Stimulated activated CD8-positive, alpha-beta memory T cell treated with anti-CD3 and anti-CD28 coated beads, Interleukin-4, amount 100 ng/mL, for 48 hours (primary cell): ENCODE measurements around the gene EPHA3.

Source experiments
- DNase-seq: peaks from one replicate; pipeline ENCODE4 v3.0.0-alpha.2; 2020

The EPHA3 gene

GRCh38 chr3:89474333-89475130 is 367.1 kb downstream of the EPHA3 start:
- no peak for DNase-seq

DNA sequence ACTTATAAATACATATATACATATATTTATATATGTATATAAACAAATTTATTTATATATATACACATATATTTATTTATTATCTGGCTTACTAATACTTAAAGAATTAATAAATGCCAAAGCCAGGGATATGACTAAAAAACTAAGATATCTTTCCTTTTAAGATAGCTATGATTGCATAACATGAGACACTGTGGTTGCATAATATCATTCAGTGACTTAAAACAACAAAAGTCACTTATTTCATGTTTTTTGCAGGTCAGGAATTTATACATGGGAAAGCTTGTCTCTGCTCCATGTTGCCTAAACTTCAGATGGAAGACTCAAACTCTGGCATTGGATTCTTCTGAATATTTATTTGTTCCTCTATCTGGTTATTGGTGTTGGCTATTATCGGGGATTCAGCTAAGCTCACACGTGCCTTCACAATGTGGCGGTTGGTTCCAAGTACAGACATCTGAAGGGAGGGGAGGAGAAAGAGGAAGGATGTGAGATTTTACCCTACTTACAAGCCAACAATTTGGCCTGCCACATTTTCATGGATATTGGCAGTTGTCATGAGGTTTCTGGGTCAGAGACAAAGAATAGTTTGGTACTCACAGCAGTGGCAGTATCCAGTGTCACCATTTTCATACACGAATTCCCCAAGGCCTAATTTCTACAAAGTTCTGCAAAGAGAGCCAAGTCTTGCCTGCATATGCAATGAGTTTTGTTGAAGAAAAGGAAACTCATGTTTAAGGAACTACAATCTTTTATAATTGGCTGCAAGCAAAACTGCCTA is 381.6 kb downstream of the EPHA3 start:
- DNase-seq = no peak

DNA sequence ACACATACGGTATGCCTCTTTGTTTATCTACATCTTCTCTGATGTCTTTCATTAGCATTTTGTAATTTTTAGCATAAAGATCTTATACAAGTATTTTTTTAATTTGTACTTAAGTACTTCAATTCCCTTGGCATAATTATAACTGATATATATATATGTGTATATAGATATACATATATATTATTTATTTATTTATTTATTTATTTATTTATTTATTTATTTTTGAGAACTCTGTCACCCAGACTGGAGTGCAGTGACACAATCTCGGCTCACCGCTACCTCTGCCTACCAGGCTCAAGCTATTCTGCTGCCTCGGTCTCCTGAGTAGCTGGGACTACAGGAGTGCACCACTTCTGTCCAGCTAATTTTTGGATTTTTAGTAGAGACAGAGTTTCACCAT is 382.7 kb downstream of the EPHA3 start:
- DNase-seq = no peak

DNA sequence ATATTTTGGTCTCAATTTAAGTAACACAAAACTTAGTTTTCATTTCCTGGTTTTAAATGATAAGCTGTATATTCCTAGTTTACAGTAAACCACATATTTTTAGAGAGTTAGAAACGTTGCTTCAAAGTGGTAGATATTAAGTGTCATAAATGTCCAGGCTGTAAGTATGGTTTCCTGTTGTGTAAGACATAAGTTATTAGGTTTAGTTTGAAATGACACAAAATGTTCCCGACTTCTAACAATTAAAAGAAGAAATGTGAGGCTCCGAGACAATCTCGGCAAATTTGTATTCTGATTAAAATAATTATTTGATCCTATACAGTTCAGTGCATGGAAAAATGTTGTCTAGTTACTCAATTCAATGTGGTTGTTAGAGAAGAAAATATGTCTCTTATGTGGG is 387.3 kb downstream of the EPHA3 start:
- no peak for DNase-seq

GRCh38 chr3:89503891-89504391 is 396.5 kb downstream of the EPHA3 start:
- no peak for DNase-seq

DNA sequence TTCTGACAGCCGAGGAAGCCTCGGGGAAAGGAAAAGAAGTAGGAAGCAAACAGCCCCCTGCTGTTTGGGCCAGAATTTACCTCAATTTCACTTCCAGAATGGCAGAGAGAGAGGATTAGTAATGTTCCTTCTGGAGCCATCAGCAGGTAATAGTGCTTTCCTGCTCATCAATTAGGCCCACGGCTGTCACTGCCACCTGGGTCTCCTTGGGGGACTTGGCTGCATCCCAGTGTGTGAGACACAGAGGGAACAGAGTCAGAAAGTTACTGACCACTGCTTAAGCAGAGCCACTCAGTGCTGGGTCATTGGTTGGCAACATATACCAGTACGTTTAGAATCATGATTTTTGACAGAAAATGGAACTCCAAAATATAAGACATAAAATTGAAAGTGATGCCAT is 397.0 kb downstream of the EPHA3 start:
- DNase-seq = no peak

DNA sequence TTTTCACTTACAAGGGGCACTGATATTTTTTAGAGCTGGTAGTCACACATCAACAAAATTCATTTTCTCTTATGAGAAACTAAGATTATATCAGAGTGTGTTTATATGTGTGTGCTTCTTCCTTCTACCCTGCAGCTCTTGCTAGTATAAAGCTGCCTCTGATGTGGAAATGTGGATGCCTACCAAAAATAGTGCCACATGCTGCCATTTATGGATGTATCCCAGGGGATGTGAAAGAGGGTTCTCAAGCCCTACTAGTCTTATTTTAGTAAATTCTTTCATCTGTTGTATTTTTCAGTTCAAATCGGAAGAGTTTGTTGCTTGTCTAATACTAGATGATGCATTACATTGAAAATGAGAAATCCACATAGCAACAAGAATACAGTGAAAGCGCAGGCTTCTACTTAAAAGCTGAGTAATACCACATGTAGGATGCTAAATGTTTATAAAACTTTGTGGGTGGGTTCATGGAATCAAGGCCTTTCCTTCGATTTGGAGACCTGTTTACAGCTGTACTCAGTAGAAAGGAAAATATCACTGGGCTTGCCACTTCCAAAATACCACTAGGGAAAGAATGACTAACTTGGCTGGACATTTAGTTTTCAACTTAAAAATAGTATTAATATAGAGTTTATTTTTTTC is 399.2 kb downstream of the EPHA3 start:
- DNase-seq = no peak

DNA sequence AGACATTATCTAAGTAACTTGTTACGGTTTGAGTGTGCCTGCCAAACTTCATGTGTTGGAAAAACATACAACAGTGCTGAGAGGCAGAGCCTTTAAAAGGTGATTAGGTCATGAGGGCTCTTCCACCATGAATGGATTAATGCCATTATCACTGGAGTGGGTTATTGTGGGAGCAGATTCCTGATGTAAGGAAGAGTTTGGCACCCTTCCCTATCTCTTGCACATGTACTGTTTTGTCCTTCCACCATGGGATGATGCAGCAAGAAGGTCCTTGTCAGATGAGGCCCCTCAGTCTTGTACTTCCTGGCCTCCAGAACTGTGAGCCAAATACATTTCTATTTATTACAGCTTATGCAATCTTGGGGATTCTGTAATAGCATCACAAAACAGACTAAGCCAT is 413.9 kb downstream of the EPHA3 start:
- DNase-seq = no peak

GRCh38 chr3:89522155-89522554 is 414.7 kb downstream of the EPHA3 start:
- DNase-seq = no peak

DNA sequence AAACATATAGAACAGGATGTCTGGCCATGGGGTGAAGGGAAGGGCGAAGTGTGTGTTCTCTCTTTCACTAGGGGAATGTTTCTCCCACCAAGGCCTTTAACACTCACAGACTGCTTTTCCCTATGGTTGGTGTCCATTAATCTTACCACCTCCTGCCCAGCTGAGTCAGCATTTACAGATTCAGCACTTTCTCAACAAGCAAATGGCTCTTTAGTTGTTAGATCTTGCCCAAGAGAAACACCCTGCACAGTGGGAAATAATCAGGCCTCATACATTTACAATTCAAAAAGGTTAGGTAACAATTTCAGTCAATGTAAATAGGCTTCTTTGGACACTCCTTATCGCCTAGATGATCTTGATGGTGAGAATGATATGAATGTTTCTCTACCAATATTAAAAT is 418.2 kb downstream of the EPHA3 start:
- DNase-seq = no peak

DNA sequence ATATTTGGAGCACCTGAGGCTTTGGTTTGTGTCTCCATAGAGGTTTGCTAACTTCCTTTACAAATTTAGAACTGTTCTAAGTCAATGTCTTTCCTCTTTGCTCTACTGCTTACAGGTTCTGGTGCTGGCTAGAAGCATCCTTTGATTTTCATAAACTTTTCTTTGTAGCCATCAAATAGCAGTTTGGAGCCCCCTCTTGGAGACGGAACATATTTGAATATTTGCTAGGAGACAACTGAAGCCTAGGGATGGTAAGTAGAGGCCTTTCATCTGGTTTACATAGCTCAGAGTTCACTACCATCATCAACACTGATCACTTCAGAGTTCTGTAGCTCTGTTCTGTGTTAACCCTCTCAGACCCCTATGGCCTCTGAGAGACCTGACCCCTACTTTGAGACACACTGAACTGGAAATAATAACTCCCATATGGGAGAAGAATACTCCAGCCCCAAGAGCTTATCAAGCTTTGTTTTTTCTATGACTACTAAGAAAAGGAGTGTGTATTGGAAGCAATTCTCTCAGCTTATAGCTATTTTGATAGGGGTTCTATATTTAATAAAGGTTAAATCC is 420.4 kb downstream of the EPHA3 start:
- no peak for DNase-seq
